ENCODE data around the gene HS2ST1. TPM values are rescaled to one million over a fixed set of nuclear protein-coding genes. Genes with fewer than 3 reads are reported as not detected.

HS2ST1 gene
- total RNA-seq, 6 donors from 2014 or later: 8.4 to 20.3 (median 13.9) TPM

GRCh38 chr1:86951430-86951829 lies 37.0 kb downstream of the HS2ST1 start:
- H3K4me3 ChIP-seq: no peak overlapping the region
- 82 to 86% methylated on average over 1 of the region's 1 CpG for WGBS, 2 donors
- DNase-seq (no peak), ATAC-seq (ENCODE audit: low FRiP score in 2 of 2) (no peak)
- no peaks in the 10 kb centered on the region for H3K36me3 ChIP-seq
- H3K4me1 ChIP-seq: peaks cover 0 to 8% (median 5%) of the 10 kb centered on the region in 4 donors
- no peaks in the 10 kb centered on the region for H3K27me3 ChIP-seq
- H3K27ac ChIP-seq: no peak overlapping the region
- TF ChIP-seq POLR2A (IDR thresholded peaks at IDR 0.05): no peak
- no peak for TF ChIP-seq CTCF (IDR thresholded peaks at IDR 0.05)
- TF ChIP-seq EP300 (IDR thresholded peaks at IDR 0.05): no peak
- no peak for TF ChIP-seq POLR2AphosphoS5 (IDR thresholded peaks at IDR 0.05)
- no peaks in the 10 kb centered on the region for H3K9me3 ChIP-seq

- peak overlapping the region in 1 of 4 donors; percentile 9 for H3K27ac ChIP-seq
- no peak for ATAC-seq (ENCODE audit: low FRiP score in 2 of 2)
- no peak for DNase-seq
- no peaks in the 10 kb centered on the region for H3K36me3 ChIP-seq
- H3K4me1 ChIP-seq: peaks cover 0 to 8% (median 5%) of the 10 kb centered on the region in 4 donors
- TF ChIP-seq CTCF (IDR thresholded peaks at IDR 0.05) (no peak), EP300 (IDR thresholded peaks at IDR 0.05) (no peak), POLR2A (IDR thresholded peaks at IDR 0.05) (no peak), POLR2AphosphoS5 (IDR thresholded peaks at IDR 0.05) (no peak)
- peak overlapping the region in 1 of 4 donors; percentile 25 for H3K4me3 ChIP-seq
- H3K27me3 ChIP-seq: no peaks in the 10 kb centered on the region
- 46 to 59% methylated on average over 3 of the region's 3 CpGs for WGBS, 2 donors
- no peaks in the 10 kb centered on the region for H3K9me3 ChIP-seq
Measured at GRCh38 chr1:86953167-86953566, 38.7 kb downstream of the HS2ST1 start.

- Histone ChIP-seq H3K4me3 (no peak overlapping the region), H3K9me3 (no peaks in the 10 kb centered on the region), H3K4me1 (peaks cover 0 to 8% (median 5%) of the 10 kb centered on the region in 4 donors), H3K27me3 (no peaks in the 10 kb centered on the region), H3K36me3 (no peaks in the 10 kb centered on the region), H3K27ac (no peak overlapping the region)
- no peak for ATAC-seq (ENCODE audit: low FRiP score in 2 of 2)
- 78 to 87% methylated on average over 3 of the region's 3 CpGs for WGBS, 2 donors
- DNase-seq: no peak
- TF ChIP-seq POLR2A (IDR thresholded peaks at IDR 0.05): no peak
- TF ChIP-seq CTCF (IDR thresholded peaks at IDR 0.05): no peak
Measured at GRCh38 chr1:86955678-86956077, 41.2 kb downstream of the HS2ST1 start.

- TF ChIP-seq POLR2AphosphoS5 (IDR thresholded peaks at IDR 0.05) (no peak), EP300 (IDR thresholded peaks at IDR 0.05) (no peak), POLR2A (IDR thresholded peaks at IDR 0.05) (no peak), CTCF (IDR thresholded peaks at IDR 0.05) (no peak)
Measured at GRCh38 chr1:86956221-86956620, 41.8 kb downstream of the HS2ST1 start.

GRCh38 chr1:86957221-86957620 lies 42.8 kb downstream of the HS2ST1 start:
- no peaks in the 10 kb centered on the region for H3K27me3 ChIP-seq
- DNase-seq (no peak), ATAC-seq (ENCODE audit: low FRiP score in 2 of 2) (no peak)
- no peaks in the 10 kb centered on the region for H3K36me3 ChIP-seq
- H3K27ac ChIP-seq: no peak overlapping the region
- no peaks in the 10 kb centered on the region for H3K9me3 ChIP-seq
- H3K4me3 ChIP-seq: no peak overlapping the region
- no peak for TF ChIP-seq POLR2A (IDR thresholded peaks at IDR 0.05)
- no peak for TF ChIP-seq POLR2AphosphoS5 (IDR thresholded peaks at IDR 0.05)
- TF ChIP-seq CTCF (IDR thresholded peaks at IDR 0.05): no peak
- TF ChIP-seq EP300 (IDR thresholded peaks at IDR 0.05): no peak
- H3K4me1 ChIP-seq: peaks cover 0 to 8% (median 4%) of the 10 kb centered on the region in 4 donors

More at GRCh38 chr1:86956221-86956620, 41.8 kb downstream of the HS2ST1 start:
- H3K27me3 ChIP-seq: no peaks in the 10 kb centered on the region
- ATAC-seq (ENCODE audit: low FRiP score in 2 of 2) (no peak), DNase-seq (no peak)
- H3K9me3 ChIP-seq: no peaks in the 10 kb centered on the region
- peaks cover 0 to 8% (median 4%) of the 10 kb centered on the region in 4 donors for H3K4me1 ChIP-seq
- H3K36me3 ChIP-seq: no peaks in the 10 kb centered on the region
- H3K4me3 ChIP-seq: no peak overlapping the region
- H3K27ac ChIP-seq: no peak overlapping the region

Measured in upper lobe of left lung (tissue), 6 donors.